H9 (cell line): ENCODE data around the gene ARPP19. TPM values are rescaled to one million over a fixed set of nuclear protein-coding genes. Genes with fewer than 3 reads are reported as not detected.

Source experiments
- DNase-seq: peaks from one replicate; pipeline ENCODE4 v3.0.0-alpha.2; 2017
- H2AFZ ChIP-seq: one replicate; pipeline ENCODE4 v1.6.1; 2013; ENCODE audit warnings: mild to moderate bottlenecking, low read length, control low read depth, moderate library complexity
- H2AK5ac ChIP-seq: 2 replicates; pipeline ENCODE4 v1.6.1; 2013; ENCODE audit warnings: low read length, control low read depth, mixed read lengths; ENCODE audit not compliant: insufficient read length
- H2BK120ac ChIP-seq: one replicate; pipeline ENCODE4 v1.6.1; 2013; ENCODE audit warnings: low read depth, mild to moderate bottlenecking, low read length, control low read depth, inconsistent platforms; ENCODE audit not compliant: poor library complexity, severe bottlenecking
- H2BK12ac ChIP-seq: 2 replicates; pipeline ENCODE4 v1.6.1; 2013; ENCODE audit warnings: low read length, control low read depth, mixed read lengths, low read depth; ENCODE audit not compliant: insufficient read length
- H2BK15ac ChIP-seq: 2 replicates; pipeline ENCODE4 v1.6.1; 2013; ENCODE audit warnings: low read depth, low read length, control low read depth
- H2BK20ac ChIP-seq: one replicate; pipeline ENCODE4 v1.6.1; 2013; ENCODE audit warnings: low read depth, mild to moderate bottlenecking, low read length, control low read depth, inconsistent platforms; ENCODE audit not compliant: poor library complexity, severe bottlenecking
- H2BK5ac ChIP-seq: 2 replicates; pipeline ENCODE4 v1.6.1; 2013; ENCODE audit warnings: low read length, control low read depth, mixed read lengths; ENCODE audit not compliant: insufficient read length
- H3K14ac ChIP-seq: 2 replicates; pipeline ENCODE4 v1.6.1; 2013; ENCODE audit warnings: low read length, control low read depth; ENCODE audit not compliant: insufficient read depth
- H3K18ac ChIP-seq: 2 replicates; pipeline ENCODE4 v1.6.1; 2013; ENCODE audit warnings: low read depth, mild to moderate bottlenecking, mixed read lengths, low read length, control low read depth; ENCODE audit not compliant: insufficient read length
- H3K23ac ChIP-seq: 2 replicates; pipeline ENCODE4 v1.6.1; 2013; ENCODE audit warnings: low read length, control low read depth, mixed read lengths, low read depth; ENCODE audit not compliant: insufficient read length
- H3K23me2 ChIP-seq: 2 replicates; pipeline ENCODE4 v1.6.1; 2013; ENCODE audit warnings: low read depth, mild to moderate bottlenecking, mixed read lengths, low read length, control low read depth; ENCODE audit not compliant: insufficient read length, poor library complexity, severe bottlenecking
- H3K27ac ChIP-seq: 2 replicates; pipeline ENCODE4 v1.5.1; 2013; ENCODE audit warnings: low read length, control low read depth, mixed read lengths, low read depth; ENCODE audit not compliant: insufficient read length
- H3K27me3 ChIP-seq: 2 replicates; pipeline ENCODE4 v1.6.1; 2013; ENCODE audit warnings: low read length, control low read depth, inconsistent platforms; ENCODE audit not compliant: insufficient read depth
- H3K4ac ChIP-seq: 2 replicates; pipeline ENCODE4 v1.6.1; 2013; ENCODE audit warnings: low read depth, mild to moderate bottlenecking, control low read depth, inconsistent platforms, low read length, moderate library complexity
- H3K4me1 ChIP-seq: 2 replicates; pipeline ENCODE4 v1.6.1; 2013; ENCODE audit warnings: low read length, control low read depth, inconsistent platforms; ENCODE audit not compliant: insufficient read depth
- H3K4me2 ChIP-seq: 2 replicates; pipeline ENCODE4 v1.6.1; 2013; ENCODE audit warnings: low read length, control low read depth, mixed read lengths; ENCODE audit not compliant: insufficient read length, insufficient read depth
- H3K56ac ChIP-seq: 2 replicates; pipeline ENCODE4 v1.6.1; 2013; ENCODE audit warnings: low read depth, mild to moderate bottlenecking, mixed read lengths, low read length, control low read depth; ENCODE audit not compliant: insufficient read length
- H3K79me1 ChIP-seq: 2 replicates; pipeline ENCODE4 v1.6.1; 2013; ENCODE audit warnings: low read depth, mild to moderate bottlenecking, moderate library complexity, low read length, control low read depth, inconsistent platforms; ENCODE audit not compliant: insufficient read depth, poor library complexity, severe bottlenecking
- H3K79me2 ChIP-seq: 2 replicates; pipeline ENCODE4 v1.6.1; 2013; ENCODE audit warnings: low read length, control low read depth, inconsistent platforms; ENCODE audit not compliant: insufficient read depth
- H3K9ac ChIP-seq: 2 replicates; pipeline ENCODE4 v1.6.1; 2013; ENCODE audit warnings: low read length, control low read depth, mixed read lengths; ENCODE audit not compliant: insufficient read length; ENCODE audit errors: extremely low read depth
- H3K9me3 ChIP-seq: one replicate; pipeline ENCODE4 v1.6.1; 2013; ENCODE audit warnings: low read depth, low read length, inconsistent platforms; ENCODE audit not compliant: control insufficient read depth
- H3T11ph ChIP-seq: one replicate; pipeline ENCODE4 v1.6.1; 2013; ENCODE audit warnings: mild to moderate bottlenecking, low read length, control low read depth, inconsistent platforms
- H4K20me1 ChIP-seq: one replicate; pipeline ENCODE4 v1.6.1; 2013; ENCODE audit not compliant: control insufficient read depth, insufficient read length, insufficient read depth
- H4K5ac ChIP-seq: 2 replicates; pipeline ENCODE4 v1.6.1; 2013; ENCODE audit warnings: low read depth, mild to moderate bottlenecking, mixed read lengths, low read length, control low read depth; ENCODE audit not compliant: insufficient read length
- H4K8ac ChIP-seq: replicated peaks from 2 replicates; pipeline ENCODE4 v1.6.1; 2013; ENCODE audit warnings: low read length, control low read depth, mixed read lengths, low read depth; ENCODE audit not compliant: insufficient read length
- H4K91ac ChIP-seq: 2 replicates; pipeline ENCODE4 v1.6.1; 2013; ENCODE audit warnings: low read depth, mild to moderate bottlenecking, moderate library complexity, mixed read lengths, low read length, control low read depth; ENCODE audit not compliant: insufficient read length
- H3K27ac Mint-ChIP-seq, 3 experiments: 2 replicates in 2 of 3; 3 replicates in 1 of 3; pipeline ENCODE4 v1.8.0; 2020 to 2021; ENCODE audit warnings: mixed read lengths in 3 of 3, mild to moderate bottlenecking in 1 of 3, moderate library complexity in 1 of 3
- H3K27me3 Mint-ChIP-seq: 2 replicates; pipeline ENCODE4 v1.8.0; 2021; ENCODE audit warnings: low read depth, mild to moderate bottlenecking, moderate library complexity, mixed read lengths
- H3K36me3 Mint-ChIP-seq, 3 experiments: 2 replicates in 2 of 3; 3 replicates in 1 of 3; pipeline ENCODE4 v1.8.0; 2020 to 2021; ENCODE audit warnings: low read depth in 3 of 3, mixed read lengths in 3 of 3; ENCODE audit not compliant: insufficient read depth in 1 of 3
- H3K4me1 Mint-ChIP-seq, 2 experiments: 2 replicates each; pipeline ENCODE4 v1.8.0; 2020; ENCODE audit warnings: mixed read lengths in 2 of 2
- H3K4me3 Mint-ChIP-seq, 2 experiments: 2 replicates in 1 of 2; 3 replicates in 1 of 2; pipeline ENCODE4 v1.8.0; 2020 to 2021; ENCODE audit warnings: mild to moderate bottlenecking in 2 of 2, mixed read lengths in 2 of 2, moderate library complexity in 1 of 2
- H3K9me3 Mint-ChIP-seq, 2 experiments: 2 replicates in 1 of 2; 3 replicates in 1 of 2; pipeline ENCODE4 v1.8.0; 2020; ENCODE audit warnings: mild to moderate bottlenecking in 2 of 2, mixed read lengths in 2 of 2, moderate library complexity in 1 of 2
- WGBS: extraction: QIAGEN DNeasy Blood & Tissue Kit; methylation state at CpG from one replicate; pipeline ENCODE4 v1.1.7; 2013; ENCODE audit warnings: missing lambda C conversion rate, low lambda C conversion rate, mixed read lengths; ENCODE audit not compliant: insufficient read length; ENCODE audit errors: extremely low coverage; 5-methylcytosine and 5-hydroxymethylcytosine counted together
- total RNA-seq: library from RNA; stranded (reverse); gene quantifications from 2 replicates; pipeline ENCODE4 v1.2.1, GENCODE V29; 2021
- TF ChIP-seq, protein P1 (sequence below): fragments of 200-600 bp; sonication (generic); conservative IDR thresholded peaks from 3 replicates; pipeline ENCODE4 v1.8.0; 2021; ENCODE audit warnings: antibody characterized with exemption, mild to moderate bottlenecking

Gene ARPP19
- total RNA-seq, 1 experiment from 2014 or later: 247 TPM

DNA sequence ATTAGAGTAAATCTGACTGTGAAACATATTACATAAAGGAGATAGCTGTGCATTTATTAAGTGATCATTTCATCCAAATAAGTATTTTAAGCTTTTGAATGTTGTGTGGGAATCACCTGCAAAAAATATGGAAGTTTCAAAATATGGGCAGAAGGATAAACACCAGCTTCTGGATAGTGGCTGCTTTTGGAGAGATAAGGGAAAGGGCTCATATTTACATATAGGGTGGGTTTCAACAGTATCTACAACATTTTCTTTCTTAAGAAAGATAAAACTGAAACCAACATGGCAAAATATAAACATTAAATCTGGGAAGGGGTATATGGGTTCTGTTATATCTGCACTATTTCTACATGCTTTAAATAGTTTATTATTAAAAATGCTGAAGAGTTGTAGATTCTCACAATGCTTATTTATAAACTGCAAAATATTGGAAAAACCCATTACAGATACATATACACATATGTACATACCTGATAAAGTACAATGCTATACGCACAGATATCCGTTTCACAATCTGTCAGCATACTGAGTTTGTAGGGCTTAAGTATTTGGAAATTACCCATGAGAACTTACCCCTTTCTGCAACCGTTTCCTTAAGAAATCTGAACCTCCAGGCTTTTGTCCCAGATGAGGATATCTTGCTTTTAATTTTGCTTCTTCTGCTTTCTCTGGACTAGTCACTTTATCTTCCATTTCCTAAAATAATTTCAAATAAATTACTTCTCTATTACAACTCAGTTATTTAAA lies 12.1 kb downstream of the ARPP19 start:
- no peak for DNase-seq
- Histone ChIP-seq H4K20me1 (no peaks in the 10 kb centered on the region), H3K27me3 (no peaks in the 10 kb centered on the region)

More for the DNA sequence above, 12.1 kb downstream of the ARPP19 start:
- H3K18ac ChIP-seq: no peak overlapping the region
- H3K27ac ChIP-seq: no peak overlapping the region
- H3K4me1 ChIP-seq: no peaks in the 10 kb centered on the region
- H3T11ph ChIP-seq: no peak overlapping the region
- H4K5ac ChIP-seq: no peak overlapping the region
- H4K91ac ChIP-seq: no peak overlapping the region
- no peak overlapping the region for H3K4ac ChIP-seq
- no peak overlapping the region for H2BK12ac ChIP-seq
- H2BK120ac ChIP-seq: no peak overlapping the region
- no peak overlapping the region for H3K56ac ChIP-seq
- WGBS: no CpG with 5 or more reads among the region's 3 CpGs
- Mint-ChIP-seq H3K27me3 (no peaks in the 10 kb centered on the region), H3K36me3 (peaks cover 12 to 47% (median 39%) of the 10 kb centered on the region in 3 experiments; a peak in 6 of 7 replicates), H3K9me3 (no peaks in the 10 kb centered on the region), H3K4me1 (peaks cover 0 to 9% of the 10 kb centered on the region in 2 experiments; a peak in 2 of 4 replicates), H3K27ac (no peak overlapping the region), H3K4me3 (no peak overlapping the region)
- no peak overlapping the region for H4K8ac ChIP-seq
- H3K23ac ChIP-seq: no peak overlapping the region
- no peak overlapping the region for H2BK15ac ChIP-seq
- H3K9me3 ChIP-seq: no peaks in the 10 kb centered on the region
- H2BK20ac ChIP-seq: no peak overlapping the region
- H3K4me2 ChIP-seq: no peak overlapping the region
- peaks cover 33% of the 10 kb centered on the region; the same call in 1 of the 2 replicates for H3K79me2 ChIP-seq
- TF ChIP-seq, protein P1, sequence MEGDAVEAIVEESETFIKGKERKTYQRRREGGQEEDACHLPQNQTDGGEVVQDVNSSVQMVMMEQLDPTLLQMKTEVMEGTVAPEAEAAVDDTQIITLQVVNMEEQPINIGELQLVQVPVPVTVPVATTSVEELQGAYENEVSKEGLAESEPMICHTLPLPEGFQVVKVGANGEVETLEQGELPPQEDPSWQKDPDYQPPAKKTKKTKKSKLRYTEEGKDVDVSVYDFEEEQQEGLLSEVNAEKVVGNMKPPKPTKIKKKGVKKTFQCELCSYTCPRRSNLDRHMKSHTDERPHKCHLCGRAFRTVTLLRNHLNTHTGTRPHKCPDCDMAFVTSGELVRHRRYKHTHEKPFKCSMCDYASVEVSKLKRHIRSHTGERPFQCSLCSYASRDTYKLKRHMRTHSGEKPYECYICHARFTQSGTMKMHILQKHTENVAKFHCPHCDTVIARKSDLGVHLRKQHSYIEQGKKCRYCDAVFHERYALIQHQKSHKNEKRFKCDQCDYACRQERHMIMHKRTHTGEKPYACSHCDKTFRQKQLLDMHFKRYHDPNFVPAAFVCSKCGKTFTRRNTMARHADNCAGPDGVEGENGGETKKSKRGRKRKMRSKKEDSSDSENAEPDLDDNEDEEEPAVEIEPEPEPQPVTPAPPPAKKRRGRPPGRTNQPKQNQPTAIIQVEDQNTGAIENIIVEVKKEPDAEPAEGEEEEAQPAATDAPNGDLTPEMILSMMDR: no peak
- H3K79me1 ChIP-seq: peaks cover 3% of the 10 kb centered on the region
- H2AFZ ChIP-seq: no peak overlapping the region
- no peak overlapping the region for H3K14ac ChIP-seq
- no peak overlapping the region for H3K9ac ChIP-seq
- H2BK5ac ChIP-seq: no peak overlapping the region
- H3K23me2 ChIP-seq: no peaks in the 10 kb centered on the region
- H2AK5ac ChIP-seq: no peak overlapping the region
